B cell (primary cell): ENCODE results near the gene ZBTB40. TPM values are rescaled to one million over a fixed set of nuclear protein-coding genes. Genes with fewer than 3 reads are reported as not detected.

Experiments
- ATAC-seq: fragments of 200-7000 bp; cut with Tn5 transposase; one replicate; pipeline ENCODE4 v1.10.0; 2021; ENCODE audit warnings: low read depth, mild to moderate bottlenecking, moderate number of reproducible peaks, moderate library complexity
- CTCF ChIA-PET: fragments of 350-600 bp; sonication (Branson Sonifier 250); formaldehyde crosslinking; loops from one replicate; lab custom pipeline; 2021; ENCODE audit warnings: antibody characterized with exemption, inconsistent platforms; lab: Charles Lee
- POLR2A ChIA-PET: fragments of 350-600 bp; sonication (Branson Sonifier 250); formaldehyde crosslinking; loops from one replicate; lab custom pipeline; 2021; ENCODE audit warnings: antibody characterized with exemption; lab: Charles Lee
- DNase-seq: peaks from one replicate; pipeline ENCODE4 v3.0.0; 2013
- H2AFZ ChIP-seq: 2 replicates; pipeline ENCODE4 v1.6.1; 2012; ENCODE audit warnings: mild to moderate bottlenecking, low read depth, low read length; ENCODE audit not compliant: insufficient read depth, poor library complexity, severe bottlenecking
- H3K27ac ChIP-seq, 2 donors: 1 replicate in 1 of 2; 2 replicates in 1 of 2; pipeline ENCODE4 v1.5.1; 2012 to 2013; ENCODE audit warnings: low read length in 2 of 2, mild to moderate bottlenecking in 2 of 2, moderate library complexity in 1 of 2
- H3K27me3 ChIP-seq, 4 experiments: fragments of 200-600 bp in 1 of 4; sonication (generic) in 1 of 4; replicated peaks in 1 of 4; 1 replicate in 2 of 4; 2 replicates in 2 of 4; pipeline versions ENCODE4 v1.6.1 to v1.7.0; 2013 to 2016; ENCODE audit warnings: low read length in 3 of 4, mild to moderate bottlenecking in 2 of 4, mixed read lengths in 1 of 4, moderate library complexity in 1 of 4; ENCODE audit not compliant: insufficient read depth in 4 of 4, control insufficient read depth in 3 of 4; ENCODE audit errors: control extremely low read depth in 1 of 4
- H3K36me3 ChIP-seq, 2 experiments: replicated peaks in 1 of 2; 1 replicate in 1 of 2; 2 replicates in 1 of 2; pipeline versions ENCODE4 v1.6.1 to v1.7.1; 2013; ENCODE audit warnings: low read length in 1 of 2; ENCODE audit not compliant: insufficient read depth in 2 of 2, control insufficient read depth in 1 of 2; ENCODE audit errors: control extremely low read depth in 1 of 2, extremely low read depth in 1 of 2
- H3K4me1 ChIP-seq, 2 donors: fragments of 200-600 bp in 1 of 2; sonication (generic) in 1 of 2; 1 replicate in 1 of 2; 2 replicates in 1 of 2; pipeline versions ENCODE4 v1.5.1 to v1.6.1; 2013 to 2017; ENCODE audit warnings: low read length in 2 of 2; ENCODE audit not compliant: control insufficient read depth in 2 of 2, insufficient read depth in 2 of 2
- H3K4me2 ChIP-seq: replicated peaks from 2 replicates; pipeline ENCODE3; 2012; ENCODE audit warnings: mild to moderate bottlenecking, low read depth, low read length; ENCODE audit not compliant: poor library complexity, severe bottlenecking
- H3K4me3 ChIP-seq, 5 experiments: fragments of 200-600 bp in 1 of 5; sonication (generic) in 1 of 5; 1 replicate in 3 of 5; 2 replicates in 2 of 5; pipeline versions ENCODE4 v1.5.1 to v1.7.0; 2011 to 2016; ENCODE audit warnings: low read length in 4 of 5, mild to moderate bottlenecking in 4 of 5, low read depth in 2 of 5, control low read depth in 1 of 5, moderate library complexity in 1 of 5; ENCODE audit not compliant: insufficient read depth in 1 of 5; ENCODE audit errors: control extremely low read depth in 1 of 5, extremely low read depth in 1 of 5
- H3K79me2 ChIP-seq: fragments of 200-600 bp; sonication (generic); one replicate; pipeline ENCODE4 v1.6.0; 2016; ENCODE audit warnings: low read length; ENCODE audit not compliant: control insufficient read depth, insufficient read depth
- H3K9ac ChIP-seq: fragments of 200-600 bp; sonication (generic); 2 replicates; pipeline ENCODE4 v1.6.1; 2017; ENCODE audit warnings: mild to moderate bottlenecking, low read length, moderate library complexity
- H3K9me3 ChIP-seq, 3 donors: one replicate each; pipeline versions ENCODE4 v1.6.1 to v1.7.1; 2013; ENCODE audit warnings: low read length in 2 of 3; ENCODE audit not compliant: control insufficient read depth in 2 of 3, insufficient read depth in 1 of 3; ENCODE audit errors: control extremely low read depth in 1 of 3
- H4K20me1 ChIP-seq: 2 replicates; pipeline ENCODE4 v1.6.0; 2012; ENCODE audit warnings: mild to moderate bottlenecking, low read length; ENCODE audit not compliant: insufficient read depth, control insufficient read depth, poor library complexity, severe bottlenecking
- H3K27ac Mint-ChIP-seq: one replicate; pipeline ENCODE4 v1.8.0; 2021; ENCODE audit warnings: mixed read lengths
- H3K27me3 Mint-ChIP-seq: one replicate; pipeline ENCODE4 v1.8.0; 2021; ENCODE audit warnings: mixed read lengths
- H3K4me1 Mint-ChIP-seq: one replicate; pipeline ENCODE4 v1.8.0; 2021; ENCODE audit warnings: mixed read lengths
- H3K4me3 Mint-ChIP-seq: one replicate; pipeline ENCODE4 v1.8.0; 2021; ENCODE audit warnings: mixed read lengths
- H3K9me3 Mint-ChIP-seq: one replicate; pipeline ENCODE4 v1.8.0; 2022; ENCODE audit warnings: mixed read lengths; ENCODE audit not compliant: insufficient read depth
- EZH2 ChIP-seq: IDR thresholded peaks from 2 replicates; pipeline ENCODE4 v1.6.1; 2012; ENCODE audit warnings: borderline replicate concordance, low read depth, mild to moderate bottlenecking, moderate library complexity, low read length; ENCODE audit not compliant: insufficient read depth, poor library complexity, severe bottlenecking
- WGBS: methylation state at CpG from one replicate; pipeline ENCODE4 v1.1.5; 2013; ENCODE audit warnings: missing lambda C conversion rate; ENCODE audit not compliant: insufficient coverage; 5-methylcytosine and 5-hydroxymethylcytosine counted together
- intact Hi-C: fragments of 100-400 bp; cut with micrococcal nuclease; formaldehyde crosslinking; loops from one replicate; pipeline ENCODE4 v1.10.0; 2022
- polyA plus RNA-seq: library from polyadenylated mRNA; depleted of rRNA; stranded (reverse); fragments of >200 nt; gene quantifications from 2 replicates; pipeline ENCODE4 v1.2.3, GENCODE V29; 2012
- total RNA-seq, 2 donors: library from RNA; stranded (reverse); fragments of 120-200 nt in 1 of 2; gene quantifications; 1 replicate in 1 of 2; 2 replicates in 1 of 2; pipeline versions ENCODE4 v1.2.3 to v1.2.4, GENCODE V29; 2013 to 2022
- TF ChIP-seq, protein P1 (sequence below): fragments of 200-600 bp; IDR thresholded peaks from one replicate; pipeline ENCODE4 v1.8.0; 2022; ENCODE audit warnings: antibody characterized with exemption, mild to moderate bottlenecking

Gene ZBTB40
- total and polyA plus RNA-seq, 2 donors (not counting 1 experiment from before 2014, with no cell fraction given) = 30.9 to 51.9 TPM

DNA sequence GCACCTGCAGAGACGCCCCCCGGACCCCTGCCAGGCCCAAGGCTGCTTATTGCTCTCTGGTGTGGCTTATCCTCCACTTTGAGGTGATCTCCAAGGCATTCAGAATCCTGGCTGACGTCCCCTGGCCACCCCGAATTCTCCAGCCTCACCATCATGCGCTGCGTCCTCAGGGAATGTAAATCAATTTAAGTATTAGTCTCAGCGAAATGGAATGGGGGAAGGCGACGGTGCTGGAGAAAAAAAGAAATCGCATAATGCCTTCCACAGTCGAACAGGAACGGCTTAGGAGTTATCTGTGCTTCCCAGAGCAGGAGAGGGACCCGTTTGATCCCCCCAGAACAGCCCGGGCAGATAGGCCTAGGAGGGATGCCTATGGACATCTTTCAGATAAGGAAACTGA, 114.5 kb downstream of the ZBTB40 start:
- 72% methylated on average over 10 of the region's 14 CpGs for whole genome bisulfite sequencing
- no peaks in the 10 kb centered on the region for H3K79me2 ChIP-seq
- H3K27ac ChIP-seq = no peak overlapping the region
- no peak overlapping the region for H3K4me3 ChIP-seq
- intact Hi-C loops = no loop called here
- Mint-ChIP-seq H3K27me3 (peaks cover 30% of the 10 kb centered on the region), H3K27ac (no peak overlapping the region), H3K4me1 (peaks cover 3% of the 10 kb centered on the region), H3K9me3 (no peaks in the 10 kb centered on the region), H3K4me3 (no peak overlapping the region)
- no peaks in the 10 kb centered on the region for H4K20me1 ChIP-seq
- no peak overlapping the region for H3K4me2 ChIP-seq
- peaks cover 0 to 3% (median 0%) of the 10 kb centered on the region in 3 donors for H3K9me3 ChIP-seq
- H3K36me3 ChIP-seq = no peaks in the 10 kb centered on the region
- H3K9ac ChIP-seq = no peak overlapping the region
- DNase-seq = no peak
- ATAC-seq = no peak
- peaks cover 0 to 19% (median 3%) of the 10 kb centered on the region in 4 experiments for H3K27me3 ChIP-seq
- ChIA-PET POLR2A (no interaction called here), CTCF (no interaction called here)
- no peak overlapping the region for H2AFZ ChIP-seq
- no peaks in the 10 kb centered on the region for H3K4me1 ChIP-seq
- TF ChIP-seq EZH2 = no peak
- TF ChIP-seq, protein P1, sequence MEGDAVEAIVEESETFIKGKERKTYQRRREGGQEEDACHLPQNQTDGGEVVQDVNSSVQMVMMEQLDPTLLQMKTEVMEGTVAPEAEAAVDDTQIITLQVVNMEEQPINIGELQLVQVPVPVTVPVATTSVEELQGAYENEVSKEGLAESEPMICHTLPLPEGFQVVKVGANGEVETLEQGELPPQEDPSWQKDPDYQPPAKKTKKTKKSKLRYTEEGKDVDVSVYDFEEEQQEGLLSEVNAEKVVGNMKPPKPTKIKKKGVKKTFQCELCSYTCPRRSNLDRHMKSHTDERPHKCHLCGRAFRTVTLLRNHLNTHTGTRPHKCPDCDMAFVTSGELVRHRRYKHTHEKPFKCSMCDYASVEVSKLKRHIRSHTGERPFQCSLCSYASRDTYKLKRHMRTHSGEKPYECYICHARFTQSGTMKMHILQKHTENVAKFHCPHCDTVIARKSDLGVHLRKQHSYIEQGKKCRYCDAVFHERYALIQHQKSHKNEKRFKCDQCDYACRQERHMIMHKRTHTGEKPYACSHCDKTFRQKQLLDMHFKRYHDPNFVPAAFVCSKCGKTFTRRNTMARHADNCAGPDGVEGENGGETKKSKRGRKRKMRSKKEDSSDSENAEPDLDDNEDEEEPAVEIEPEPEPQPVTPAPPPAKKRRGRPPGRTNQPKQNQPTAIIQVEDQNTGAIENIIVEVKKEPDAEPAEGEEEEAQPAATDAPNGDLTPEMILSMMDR = no peak

DNA sequence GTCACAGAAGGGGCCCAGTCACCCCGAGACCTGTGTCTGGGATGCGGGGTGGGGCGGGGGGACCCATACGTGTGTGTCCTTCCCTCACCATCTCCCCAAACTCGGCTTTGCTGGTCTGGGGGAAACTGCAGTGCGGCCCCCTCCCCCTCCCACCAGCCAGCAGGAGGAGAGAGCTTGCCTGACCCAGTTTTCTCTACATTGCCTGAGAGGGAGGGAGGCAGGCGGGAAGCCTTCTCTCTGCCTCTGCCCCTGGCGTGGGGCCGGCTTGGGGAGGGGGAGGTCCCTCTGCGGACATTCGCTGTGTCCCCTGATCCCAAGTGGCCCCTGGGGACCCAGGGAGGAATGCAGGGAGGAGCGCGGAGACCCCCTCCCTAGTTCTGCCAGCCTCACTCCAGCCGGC, 115.5 kb downstream of the ZBTB40 start:
- 36% methylated on average over 3 of the region's 14 CpGs for WGBS
- ATAC-seq (no peak), DNase-seq (no peak)
- CTCF ChIA-PET = no interaction called here
- no peak overlapping the region for H3K9ac ChIP-seq
- H3K27me3 Mint-ChIP-seq = peaks cover 20% of the 10 kb centered on the region
- intact Hi-C loops = no loop called here
- no peaks in the 10 kb centered on the region for H3K79me2 ChIP-seq
- POLR2A ChIA-PET = no interaction called here
- H3K4me1 ChIP-seq = no peaks in the 10 kb centered on the region
- H3K27ac ChIP-seq = no peak overlapping the region
- H3K4me3 Mint-ChIP-seq = no peak overlapping the region
- H3K4me3 ChIP-seq = no peak overlapping the region
- H3K27ac Mint-ChIP-seq = no peak overlapping the region
- peaks cover 0 to 3% (median 0%) of the 10 kb centered on the region in 3 donors for H3K9me3 ChIP-seq
- no peaks in the 10 kb centered on the region for H3K36me3 ChIP-seq
- no peaks in the 10 kb centered on the region for H3K9me3 Mint-ChIP-seq
- H3K4me2 ChIP-seq = no peak overlapping the region
- H2AFZ ChIP-seq = no peak overlapping the region
- TF ChIP-seq, protein P1 = no peak
- no peak for TF ChIP-seq EZH2
- H4K20me1 ChIP-seq = no peaks in the 10 kb centered on the region
- H3K27me3 ChIP-seq = peaks cover 0 to 15% (median 3%) of the 10 kb centered on the region in 4 experiments
- H3K4me1 Mint-ChIP-seq = peaks cover 3% of the 10 kb centered on the region
